ENCODE measurements around the gene CLDN6. TPM values are rescaled to one million over a fixed set of nuclear protein-coding genes. Genes with fewer than 3 reads are reported as not detected.

The CLDN6 gene, protein sequence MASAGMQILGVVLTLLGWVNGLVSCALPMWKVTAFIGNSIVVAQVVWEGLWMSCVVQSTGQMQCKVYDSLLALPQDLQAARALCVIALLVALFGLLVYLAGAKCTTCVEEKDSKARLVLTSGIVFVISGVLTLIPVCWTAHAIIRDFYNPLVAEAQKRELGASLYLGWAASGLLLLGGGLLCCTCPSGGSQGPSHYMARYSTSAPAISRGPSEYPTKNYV
- not detected for total RNA-seq

DNA sequence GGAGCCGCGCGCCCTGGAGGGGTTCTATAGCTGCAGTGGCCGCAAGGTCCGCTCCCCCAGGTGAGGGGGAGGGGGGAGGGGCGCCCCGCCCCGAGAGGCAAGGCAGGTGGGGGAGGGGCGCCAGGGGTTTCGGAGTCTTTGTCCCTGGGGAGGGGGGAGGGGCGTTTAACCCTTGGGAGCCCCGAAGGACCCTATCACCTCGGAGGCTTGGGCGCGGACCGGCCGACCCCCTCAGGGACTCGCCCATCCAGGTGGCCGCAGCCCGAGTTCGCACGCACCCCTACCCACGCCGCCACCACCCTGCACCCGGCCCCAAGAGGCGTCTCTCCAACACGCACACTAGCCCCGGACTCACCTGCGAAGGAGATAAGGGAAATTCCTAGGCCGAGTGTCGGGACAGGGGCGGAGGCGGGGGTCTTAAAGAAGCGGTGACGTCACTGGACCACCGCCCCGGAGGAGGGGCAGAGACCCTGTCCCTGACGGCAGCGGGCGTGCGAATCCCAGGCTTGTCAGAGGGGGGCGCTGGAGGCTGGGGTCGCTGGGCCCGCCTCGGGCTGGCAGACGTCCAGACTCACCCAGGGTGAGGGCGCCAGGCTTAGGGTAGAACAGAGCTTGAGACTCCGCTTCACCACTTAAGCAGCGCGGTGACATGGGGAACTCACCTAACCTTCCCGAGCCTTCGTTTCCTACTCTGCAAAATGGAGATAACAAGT, at the start of gene CLDN6:
TSS of gene CLDN6 (minus strand) at position 390 of the 713 bp plus-strand sequence. CDS start 2,162 bp downstream, outside the sequence.
- Histone ChIP-seq H3K9me3 (ENCODE audit: control insufficient read depth in 3 of 3, low read length in 3 of 3) (no peaks in the 10 kb centered on the region), H3K9ac (ENCODE audit: low read depth in 1 of 3, low read length in 3 of 3) (no peak within 1 kb of the TSS), H3K36me3 (ENCODE audit: control insufficient read depth in 3 of 3, insufficient read depth in 3 of 3, low read length in 3 of 3) (peaks cover 0 to 4% (median 0%) of the 10 kb centered on the region in 3 donors)

DNA sequence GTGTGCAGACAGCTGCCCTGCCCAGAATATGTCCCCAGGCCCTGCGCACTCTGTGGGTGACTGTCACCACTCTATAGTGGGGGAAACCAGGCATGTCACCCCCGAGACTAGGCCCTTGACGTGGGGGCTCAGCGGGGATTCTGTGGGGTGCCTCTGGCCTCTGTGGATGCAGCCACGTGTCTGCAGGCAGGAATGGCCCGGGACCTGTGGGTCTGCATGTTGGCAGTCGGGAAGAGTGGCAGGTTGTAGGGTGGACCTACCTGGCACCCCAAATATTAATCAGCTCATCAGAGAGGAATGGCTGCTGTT, 48.4 kb upstream of the CLDN6 start:
- Histone ChIP-seq H3K4me3 (ENCODE audit: low read length in 3 of 3) (peak overlapping the region; percentile 24 to 85 (median 84)), H3K36me3 (ENCODE audit: control insufficient read depth in 3 of 3, insufficient read depth in 3 of 3, low read length in 3 of 3) (peaks cover 0 to 11% (median 7%) of the 10 kb centered on the region in 3 donors), H3K27ac (ENCODE audit: low read depth, low read length) (no peak overlapping the region), H3K9ac (ENCODE audit: low read depth in 1 of 3, low read length in 3 of 3) (peak overlapping the region in 2 of 3 donors; percentile 73 to 89), H3K27me3 (ENCODE audit: control insufficient read depth in 3 of 3, insufficient read depth in 3 of 3, low read length in 3 of 3) (no peaks in the 10 kb centered on the region), H3K9me3 (ENCODE audit: control insufficient read depth in 3 of 3, low read length in 3 of 3) (no peaks in the 10 kb centered on the region), H3K4me1 (ENCODE audit: control insufficient read depth in 3 of 3, insufficient read depth in 3 of 3, low read length in 3 of 3) (peaks cover 27 to 43% (median 40%) of the 10 kb centered on the region in 3 donors)

More for the DNA sequence above, at the start of gene CLDN6:
- Histone ChIP-seq H3K4me1 (ENCODE audit: control insufficient read depth in 3 of 3, insufficient read depth in 3 of 3, low read length in 3 of 3) (peaks cover 25 to 36% (median 27%) of the 10 kb centered on the region in 3 donors), H3K4me3 (ENCODE audit: low read length in 3 of 3) (no peak within 1 kb of the TSS), H3K27me3 (ENCODE audit: control insufficient read depth in 3 of 3, insufficient read depth in 3 of 3, low read length in 3 of 3) (peaks cover 24 to 28% (median 24%) of the 10 kb centered on the region in 3 donors), H3K27ac (ENCODE audit: low read depth, low read length) (no peak within 1 kb of the TSS)

DNA sequence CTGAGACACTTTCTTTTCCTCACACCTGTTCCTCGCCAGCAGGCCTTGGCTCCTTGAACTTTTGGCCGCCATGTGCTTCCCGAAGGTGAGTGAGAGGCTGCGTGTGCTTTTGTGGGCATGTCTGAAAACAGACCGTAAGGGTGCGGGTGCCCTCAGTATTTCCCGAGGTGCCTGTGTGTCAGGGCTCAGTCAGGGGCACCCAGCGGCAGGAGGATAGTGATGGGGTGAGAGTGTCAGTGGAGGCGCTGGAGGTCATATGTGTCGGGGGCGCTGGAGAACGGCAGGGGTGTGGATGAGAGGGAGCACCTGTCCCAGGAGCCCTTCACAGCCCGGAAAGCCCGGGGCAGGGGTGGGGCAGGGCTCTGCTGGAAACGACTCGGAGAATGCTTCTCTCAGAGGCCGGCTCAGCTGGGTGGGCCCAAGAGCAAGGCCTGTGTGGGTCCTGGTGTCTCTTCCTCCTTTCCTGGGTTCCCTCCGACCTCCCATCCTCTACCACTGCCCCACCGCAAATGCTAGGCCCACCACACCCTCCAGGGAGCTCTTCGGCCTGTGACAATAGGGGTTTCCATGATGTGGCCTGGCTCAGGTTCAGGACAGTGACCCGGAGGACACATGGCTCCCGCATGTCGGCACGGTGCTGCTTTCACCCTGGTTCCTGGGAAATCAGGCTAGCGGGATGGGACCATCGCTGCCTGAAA, 47.9 kb upstream of the CLDN6 start:
- peaks cover 31 to 47% (median 42%) of the 10 kb centered on the region in 3 donors for H3K4me1 ChIP-seq (ENCODE audit: control insufficient read depth in 3 of 3, insufficient read depth in 3 of 3, low read length in 3 of 3)
- H3K27ac ChIP-seq (ENCODE audit: low read depth, low read length): peak overlapping the region; percentile 48
- peak overlapping the region; percentile 24 to 85 (median 84) for H3K4me3 ChIP-seq (ENCODE audit: low read length in 3 of 3)
- H3K27me3 ChIP-seq (ENCODE audit: control insufficient read depth in 3 of 3, insufficient read depth in 3 of 3, low read length in 3 of 3): no peaks in the 10 kb centered on the region
- H3K9me3 ChIP-seq (ENCODE audit: control insufficient read depth in 3 of 3, low read length in 3 of 3): no peaks in the 10 kb centered on the region
- peaks cover 0 to 11% (median 7%) of the 10 kb centered on the region in 3 donors for H3K36me3 ChIP-seq (ENCODE audit: control insufficient read depth in 3 of 3, insufficient read depth in 3 of 3, low read length in 3 of 3)
- peak overlapping the region; percentile 57 to 89 (median 73) for H3K9ac ChIP-seq (ENCODE audit: low read depth in 1 of 3, low read length in 3 of 3)

DNA sequence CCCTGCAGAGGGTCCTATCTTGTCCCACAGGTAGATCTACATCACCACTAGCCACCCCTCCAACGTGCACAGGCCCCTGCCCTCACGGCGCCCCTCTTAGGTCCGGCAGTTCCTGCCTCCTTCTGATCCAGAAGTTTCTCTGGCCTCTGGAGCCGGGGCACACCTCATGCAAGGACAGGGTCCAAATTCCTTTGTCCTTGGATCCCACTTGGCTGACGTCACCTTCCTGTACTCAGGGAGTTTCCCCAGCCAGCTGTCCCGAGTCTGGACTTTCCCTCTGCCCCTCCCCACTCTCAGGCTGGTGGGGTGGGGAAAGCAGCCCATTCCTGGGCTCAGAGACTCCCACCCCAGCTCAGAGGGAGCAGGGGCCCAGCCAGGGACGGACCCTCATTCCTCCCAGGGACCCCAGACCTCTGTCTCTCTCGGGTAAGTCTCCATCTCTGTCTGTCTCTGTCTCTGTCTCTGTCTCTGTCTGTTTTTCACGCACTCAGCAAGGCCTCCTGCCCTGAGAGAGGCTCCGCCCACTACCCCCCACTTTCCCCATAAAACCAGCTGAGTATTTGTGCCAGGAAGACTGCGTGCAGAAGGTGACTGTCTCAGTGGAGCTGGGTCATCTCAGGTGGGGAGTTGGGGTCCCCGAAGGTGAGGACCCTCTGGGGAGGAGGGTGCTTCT, 47.2 kb upstream of the CLDN6 start, which contains the start of gene IL32:
TSS of gene IL32 (plus strand) at position 572 of the 673 bp plus-strand sequence. CDS start 172 bp downstream, outside the sequence.
- peak within 1 kb of the TSS; percentile 24 to 85 (median 84) for H3K4me3 ChIP-seq (ENCODE audit: low read length in 3 of 3)
- peak within 1 kb of the TSS; percentile 57 to 89 (median 73) for H3K9ac ChIP-seq (ENCODE audit: low read depth in 1 of 3, low read length in 3 of 3)
- H3K27ac ChIP-seq (ENCODE audit: low read depth, low read length): peak within 1 kb of the TSS; percentile 48

DNA sequence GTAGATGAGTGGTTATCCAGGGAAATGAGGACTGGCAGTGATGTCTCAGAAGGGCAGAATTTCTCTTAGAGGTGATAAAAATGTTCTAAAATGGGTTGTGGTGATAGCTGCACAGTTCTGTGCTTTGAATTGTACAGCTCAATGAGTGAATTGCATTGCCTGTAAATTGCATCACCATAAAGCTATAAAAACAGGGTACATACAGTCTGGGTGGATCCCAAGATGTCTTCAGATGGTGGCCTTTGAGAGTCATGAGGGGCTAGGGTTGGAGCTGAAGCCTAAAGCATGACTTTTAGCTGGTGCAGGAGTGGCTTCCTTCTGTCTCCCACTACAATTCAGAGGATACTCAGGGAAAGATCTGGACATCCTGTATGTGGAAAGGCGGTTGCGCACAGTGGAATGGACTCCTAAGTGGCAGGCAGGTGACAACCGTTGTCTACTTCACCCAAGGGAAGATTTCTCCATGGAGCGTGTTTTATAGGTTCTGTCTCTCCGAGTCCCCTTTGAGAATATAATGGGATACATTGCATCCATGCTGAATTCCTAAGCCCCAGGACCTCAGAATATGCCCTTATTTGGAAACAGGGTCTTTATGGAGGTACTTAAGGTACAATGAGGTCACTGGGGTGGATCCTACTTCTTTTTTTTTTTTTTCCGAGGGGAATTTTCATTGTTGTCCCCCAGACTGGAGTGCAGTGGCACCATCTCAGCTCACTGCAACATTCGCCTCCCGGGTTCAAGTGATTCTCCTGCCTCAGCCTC, 45.8 kb upstream of the CLDN6 start:
- H3K27me3 ChIP-seq (ENCODE audit: control insufficient read depth in 3 of 3, insufficient read depth in 3 of 3, low read length in 3 of 3): no peaks in the 10 kb centered on the region
- H3K27ac ChIP-seq (ENCODE audit: low read depth, low read length): no peak overlapping the region
- peaks cover 46 to 61% (median 56%) of the 10 kb centered on the region in 3 donors for H3K4me1 ChIP-seq (ENCODE audit: control insufficient read depth in 3 of 3, insufficient read depth in 3 of 3, low read length in 3 of 3)
- peaks cover 0 to 6% (median 6%) of the 10 kb centered on the region in 3 donors for H3K36me3 ChIP-seq (ENCODE audit: control insufficient read depth in 3 of 3, insufficient read depth in 3 of 3, low read length in 3 of 3)
- H3K4me3 ChIP-seq (ENCODE audit: low read length in 3 of 3): no peak overlapping the region
- H3K9me3 ChIP-seq (ENCODE audit: control insufficient read depth in 3 of 3, low read length in 3 of 3): no peaks in the 10 kb centered on the region
- H3K9ac ChIP-seq (ENCODE audit: low read depth in 1 of 3, low read length in 3 of 3): peak overlapping the region in 1 of 3 donors; percentile 23

More for the DNA sequence above, 47.2 kb upstream of the CLDN6 start, which contains the start of gene IL32:
- Histone ChIP-seq H3K36me3 (ENCODE audit: control insufficient read depth in 3 of 3, insufficient read depth in 3 of 3, low read length in 3 of 3) (peaks cover 0 to 11% (median 7%) of the 10 kb centered on the region in 3 donors), H3K27me3 (ENCODE audit: control insufficient read depth in 3 of 3, insufficient read depth in 3 of 3, low read length in 3 of 3) (no peaks in the 10 kb centered on the region), H3K4me1 (ENCODE audit: control insufficient read depth in 3 of 3, insufficient read depth in 3 of 3, low read length in 3 of 3) (peaks cover 38 to 53% (median 48%) of the 10 kb centered on the region in 3 donors), H3K9me3 (ENCODE audit: control insufficient read depth in 3 of 3, low read length in 3 of 3) (no peaks in the 10 kb centered on the region)

DNA sequence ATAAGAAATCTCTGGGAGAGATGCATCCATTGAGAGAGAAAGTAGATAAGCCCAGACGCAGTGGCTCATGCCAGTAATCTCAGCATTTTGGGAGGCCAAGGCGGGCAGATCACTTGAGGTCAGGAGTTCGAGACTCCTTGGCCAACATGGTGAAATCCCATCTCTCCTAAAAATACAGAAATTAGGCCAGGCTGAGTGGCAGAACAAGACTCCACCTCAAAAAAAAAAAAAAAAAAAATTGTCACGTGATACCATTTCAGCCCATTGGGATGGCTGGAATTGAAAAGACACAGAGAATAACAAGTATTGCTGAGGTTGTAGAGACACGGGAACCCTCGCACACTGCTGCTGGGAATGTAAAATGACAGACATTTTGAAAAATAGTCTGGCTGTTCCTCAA, 44.6 kb upstream of the CLDN6 start:
- no peaks in the 10 kb centered on the region for H3K9me3 ChIP-seq (ENCODE audit: control insufficient read depth in 3 of 3, low read length in 3 of 3)
- H3K9ac ChIP-seq (ENCODE audit: low read depth in 1 of 3, low read length in 3 of 3): no peak overlapping the region
- H3K27me3 ChIP-seq (ENCODE audit: control insufficient read depth in 3 of 3, insufficient read depth in 3 of 3, low read length in 3 of 3): no peaks in the 10 kb centered on the region
- H3K36me3 ChIP-seq (ENCODE audit: control insufficient read depth in 3 of 3, insufficient read depth in 3 of 3, low read length in 3 of 3): no peaks in the 10 kb centered on the region
- peaks cover 50 to 57% (median 53%) of the 10 kb centered on the region in 3 donors for H3K4me1 ChIP-seq (ENCODE audit: control insufficient read depth in 3 of 3, insufficient read depth in 3 of 3, low read length in 3 of 3)
- H3K27ac ChIP-seq (ENCODE audit: low read depth, low read length): no peak overlapping the region
- no peak overlapping the region for H3K4me3 ChIP-seq (ENCODE audit: low read length in 3 of 3)

DNA sequence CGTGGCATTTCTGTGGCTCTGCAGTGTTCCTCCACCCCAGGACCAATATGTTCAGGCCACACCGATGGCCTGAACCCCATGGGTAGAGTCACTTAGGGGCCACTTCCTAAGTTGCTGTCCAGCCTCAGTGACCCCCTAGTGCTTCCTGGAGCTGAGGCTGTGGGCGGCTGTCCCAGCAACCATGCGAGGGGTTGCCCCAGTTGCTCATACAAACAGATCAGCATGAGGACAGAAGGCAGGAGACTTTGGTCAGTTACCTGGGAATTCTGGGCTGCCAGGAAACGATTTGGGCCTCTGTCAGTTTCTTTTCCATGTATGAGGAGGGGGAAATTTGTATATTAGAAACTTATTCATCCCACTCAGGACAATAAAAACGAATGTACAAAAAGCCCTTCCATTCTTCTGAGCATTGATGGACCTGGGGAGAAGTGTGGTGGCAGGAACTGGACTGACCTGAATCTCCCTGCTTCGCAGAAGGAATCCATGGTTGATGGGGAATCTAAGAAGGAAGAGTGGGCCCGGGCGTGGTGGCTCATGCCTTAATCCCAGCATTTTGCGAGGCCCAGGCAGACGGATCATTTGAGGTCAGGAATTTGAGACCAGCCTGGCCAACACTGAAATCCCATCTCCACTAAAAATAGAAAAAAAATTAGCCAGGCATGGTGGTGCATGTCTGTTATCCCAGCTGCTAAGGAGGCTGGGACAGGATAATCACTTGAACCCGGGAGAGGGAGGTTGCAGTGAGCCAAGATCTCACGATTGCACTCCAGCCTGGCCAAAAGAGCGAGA, 42.5 kb upstream of the CLDN6 start:
- Histone ChIP-seq H3K9ac (ENCODE audit: low read depth in 1 of 3, low read length in 3 of 3) (peak overlapping the region in 2 of 3 donors; percentile 53 to 90), H3K36me3 (ENCODE audit: control insufficient read depth in 3 of 3, insufficient read depth in 3 of 3, low read length in 3 of 3) (no peaks in the 10 kb centered on the region), H3K4me3 (ENCODE audit: low read length in 3 of 3) (peak overlapping the region in 2 of 3 donors; percentile 27 to 76), H3K4me1 (ENCODE audit: control insufficient read depth in 3 of 3, insufficient read depth in 3 of 3, low read length in 3 of 3) (peaks cover 32 to 43% (median 39%) of the 10 kb centered on the region in 3 donors), H3K9me3 (ENCODE audit: control insufficient read depth in 3 of 3, low read length in 3 of 3) (no peaks in the 10 kb centered on the region), H3K27me3 (ENCODE audit: control insufficient read depth in 3 of 3, insufficient read depth in 3 of 3, low read length in 3 of 3) (no peaks in the 10 kb centered on the region), H3K27ac (ENCODE audit: low read depth, low read length) (peak overlapping the region; percentile 80)

DNA sequence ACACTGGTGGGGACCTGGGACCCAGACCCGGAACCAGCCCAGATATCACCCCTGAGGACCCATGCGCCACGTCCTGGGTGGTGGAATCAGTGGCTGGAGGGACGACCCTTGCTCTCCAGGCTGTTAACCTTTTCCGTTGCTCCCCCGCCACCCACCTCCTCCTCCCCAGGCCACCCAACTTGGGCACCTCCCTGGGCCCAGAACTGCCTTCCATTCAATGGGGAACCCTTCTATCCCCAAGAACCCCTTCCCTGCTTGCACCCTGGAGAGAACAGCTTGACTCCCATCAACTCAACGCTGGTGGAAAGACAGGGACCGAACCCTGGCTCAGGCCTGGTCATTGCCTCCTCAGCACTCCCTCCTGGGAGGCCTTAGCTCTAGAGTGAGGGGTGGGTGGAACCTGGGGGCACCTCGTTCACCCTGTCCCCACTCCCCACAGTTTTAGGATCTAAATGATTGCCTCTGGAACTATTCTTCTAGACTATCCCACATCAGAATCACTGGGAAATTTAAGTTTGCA, 41.8 kb upstream of the CLDN6 start:
- Histone ChIP-seq H3K27me3 (ENCODE audit: control insufficient read depth in 3 of 3, insufficient read depth in 3 of 3, low read length in 3 of 3) (no peaks in the 10 kb centered on the region), H3K27ac (ENCODE audit: low read depth, low read length) (peak overlapping the region; percentile 80), H3K9me3 (ENCODE audit: control insufficient read depth in 3 of 3, low read length in 3 of 3) (no peaks in the 10 kb centered on the region), H3K36me3 (ENCODE audit: control insufficient read depth in 3 of 3, insufficient read depth in 3 of 3, low read length in 3 of 3) (peaks cover 0 to 2% (median under 1%) of the 10 kb centered on the region in 3 donors), H3K4me1 (ENCODE audit: control insufficient read depth in 3 of 3, insufficient read depth in 3 of 3, low read length in 3 of 3) (peaks cover 24 to 39% (median 32%) of the 10 kb centered on the region in 3 donors), H3K9ac (ENCODE audit: low read depth in 1 of 3, low read length in 3 of 3) (peak overlapping the region; percentile 73 to 90 (median 77)), H3K4me3 (ENCODE audit: low read length in 3 of 3) (peak overlapping the region; percentile 56 to 81 (median 76))
